HepG2 (cell line): ENCODE results near the gene GLDN.

Experiments used
- CHD2 ChIP-seq: IDR thresholded peaks from 2 replicates; pipeline ENCODE4 v1.6.1; 2011; ENCODE audit warnings: low read depth, low read length, improper control_type of control experiment
- EP300 ChIP-seq, 3 experiments: sonication (generic) in 1 of 3; formaldehyde crosslinking in 1 of 3; IDR thresholded peaks; 2 replicates each; pipeline versions ENCODE4 v1.5.1 to v1.6.1; 2011 to 2020; ENCODE audit warnings: low read depth in 2 of 3, low read length in 2 of 3, borderline replicate concordance in 1 of 3, improper control_type of control experiment in 1 of 3, mild to moderate bottlenecking in 1 of 3, missing genetic modification reagents in 1 of 3, moderate library complexity in 1 of 3
- GABPA ChIP-seq, 2 experiments: IDR thresholded peaks; 2 replicates each; pipeline ENCODE4 v1.6.1; 2011 to 2016; ENCODE audit warnings: low read depth in 2 of 2, low read length in 1 of 2, missing biosample characterization in 1 of 2, missing genetic modification characterization in 1 of 2
- POLR2AphosphoS5 ChIP-seq: IDR thresholded peaks from 2 replicates; pipeline ENCODE4 v1.6.1; 2012; ENCODE audit warnings: low read depth, low read length
- RAD21 ChIP-seq: fragments of 450-650 bp; formaldehyde crosslinking; IDR thresholded peaks from 2 replicates; pipeline ENCODE4 v1.5.0; 2020; ENCODE audit warnings: mild to moderate bottlenecking
- ZBTB49 ChIP-seq: sonication (generic); formaldehyde crosslinking; IDR thresholded peaks from 2 replicates; pipeline ENCODE4 v1.4.0; 2020; ENCODE audit warnings: missing genetic modification reagents, borderline replicate concordance
- ZNF136 ChIP-seq: sonication (generic); formaldehyde crosslinking; IDR thresholded peaks from 2 replicates; pipeline ENCODE4 v1.8.1; 2022; ENCODE audit warnings: low read depth, mild to moderate bottlenecking, moderate library complexity, missing genetic modification reagents
- ZNF33A ChIP-seq: sonication (generic); formaldehyde crosslinking; IDR thresholded peaks from 2 replicates; pipeline ENCODE4 v1.5.1; 2020; ENCODE audit warnings: missing genetic modification reagents, mild to moderate bottlenecking, moderate library complexity, borderline replicate concordance
- ZNF609 ChIP-seq: sonication (generic); formaldehyde crosslinking; IDR thresholded peaks from 2 replicates; pipeline ENCODE4 v1.4.0; 2020; ENCODE audit warnings: mild to moderate bottlenecking, missing genetic modification reagents, borderline replicate concordance
- ZNF776 ChIP-seq: sonication (generic); formaldehyde crosslinking; IDR thresholded peaks from 2 replicates; pipeline ENCODE4 v1.4.0; 2020; ENCODE audit warnings: mild to moderate bottlenecking, missing genetic modification reagents
- TF ChIP-seq, protein P1 (sequence below): sonication (generic); formaldehyde crosslinking; IDR thresholded peaks from 2 replicates; pipeline ENCODE4 v1.4.0; 2020; ENCODE audit warnings: mild to moderate bottlenecking, low read depth, missing genetic modification reagents
- TF ChIP-seq, protein P2 (sequence below): sonication (generic); formaldehyde crosslinking; IDR thresholded peaks from 2 replicates; pipeline ENCODE4 v1.4.0; 2020; ENCODE audit warnings: missing genetic modification reagents, borderline replicate concordance
- TF ChIP-seq, protein P3 (sequence below): sonication (generic); formaldehyde crosslinking; IDR thresholded peaks from 2 replicates; pipeline ENCODE4 v1.4.0; 2020; ENCODE audit warnings: missing genetic modification reagents

- TF ChIP-seq GABPA (IDR thresholded peaks at IDR 0.05; ENCODE audit: low read depth, low read length), result no peak
- TF ChIP-seq GABPA (CRISPR knock-in tag; IDR thresholded peaks at IDR 0.05; ENCODE audit: low read depth), result no peak
- no peak for TF ChIP-seq EP300 (IDR thresholded peaks at IDR 0.05; ENCODE audit: low read depth in 2 of 2, low read length in 2 of 2)
- no peak for TF ChIP-seq EP300 (CRISPR knock-in tag; IDR thresholded peaks at IDR 0.05; ENCODE audit: borderline replicate concordance)
- no peak for TF ChIP-seq RAD21 (CRISPR knock-in tag)
- no peak for TF ChIP-seq ZNF136 (CRISPR knock-in tag)
- TF ChIP-seq CHD2, result no peak
- TF ChIP-seq, protein P1, sequence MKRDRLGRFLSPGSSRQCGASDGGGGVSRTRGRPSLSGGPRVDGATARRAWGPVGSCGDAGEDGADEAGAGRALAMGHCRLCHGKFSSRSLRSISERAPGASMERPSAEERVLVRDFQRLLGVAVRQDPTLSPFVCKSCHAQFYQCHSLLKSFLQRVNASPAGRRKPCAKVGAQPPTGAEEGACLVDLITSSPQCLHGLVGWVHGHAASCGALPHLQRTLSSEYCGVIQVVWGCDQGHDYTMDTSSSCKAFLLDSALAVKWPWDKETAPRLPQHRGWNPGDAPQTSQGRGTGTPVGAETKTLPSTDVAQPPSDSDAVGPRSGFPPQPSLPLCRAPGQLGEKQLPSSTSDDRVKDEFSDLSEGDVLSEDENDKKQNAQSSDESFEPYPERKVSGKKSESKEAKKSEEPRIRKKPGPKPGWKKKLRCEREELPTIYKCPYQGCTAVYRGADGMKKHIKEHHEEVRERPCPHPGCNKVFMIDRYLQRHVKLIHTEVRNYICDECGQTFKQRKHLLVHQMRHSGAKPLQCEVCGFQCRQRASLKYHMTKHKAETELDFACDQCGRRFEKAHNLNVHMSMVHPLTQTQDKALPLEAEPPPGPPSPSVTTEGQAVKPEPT, result no peak
- TF ChIP-seq ZNF776, result no peak
- TF ChIP-seq ZNF33A, result no peak
- TF ChIP-seq, protein P2, sequence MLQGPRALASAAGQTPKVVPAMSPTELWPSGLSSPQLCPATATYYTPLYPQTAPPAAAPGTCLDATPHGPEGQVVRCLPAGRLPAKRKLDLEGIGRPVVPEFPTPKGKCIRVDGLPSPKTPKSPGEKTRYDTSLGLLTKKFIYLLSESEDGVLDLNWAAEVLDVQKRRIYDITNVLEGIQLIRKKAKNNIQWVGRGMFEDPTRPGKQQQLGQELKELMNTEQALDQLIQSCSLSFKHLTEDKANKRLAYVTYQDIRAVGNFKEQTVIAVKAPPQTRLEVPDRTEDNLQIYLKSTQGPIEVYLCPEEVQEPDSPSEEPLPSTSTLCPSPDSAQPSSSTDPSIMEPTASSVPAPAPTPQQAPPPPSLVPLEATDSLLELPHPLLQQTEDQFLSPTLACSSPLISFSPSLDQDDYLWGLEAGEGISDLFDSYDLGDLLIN (CRISPR knock-in tag), result no peak
- no peak for TF ChIP-seq POLR2AphosphoS5
- no peak for TF ChIP-seq ZBTB49 (CRISPR knock-in tag)
- no peak for TF ChIP-seq ZNF609 (CRISPR knock-in tag)
- TF ChIP-seq, protein P3, sequence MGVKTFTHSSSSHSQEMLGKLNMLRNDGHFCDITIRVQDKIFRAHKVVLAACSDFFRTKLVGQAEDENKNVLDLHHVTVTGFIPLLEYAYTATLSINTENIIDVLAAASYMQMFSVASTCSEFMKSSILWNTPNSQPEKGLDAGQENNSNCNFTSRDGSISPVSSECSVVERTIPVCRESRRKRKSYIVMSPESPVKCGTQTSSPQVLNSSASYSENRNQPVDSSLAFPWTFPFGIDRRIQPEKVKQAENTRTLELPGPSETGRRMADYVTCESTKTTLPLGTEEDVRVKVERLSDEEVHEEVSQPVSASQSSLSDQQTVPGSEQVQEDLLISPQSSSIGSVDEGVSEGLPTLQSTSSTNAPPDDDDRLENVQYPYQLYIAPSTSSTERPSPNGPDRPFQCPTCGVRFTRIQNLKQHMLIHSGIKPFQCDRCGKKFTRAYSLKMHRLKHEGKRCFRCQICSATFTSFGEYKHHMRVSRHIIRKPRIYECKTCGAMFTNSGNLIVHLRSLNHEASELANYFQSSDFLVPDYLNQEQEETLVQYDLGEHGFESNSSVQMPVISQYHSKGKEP, result no peak
These were observed 29.8 kb downstream of the GLDN start for GRCh38 chr15:51371266-51371665.
